Measurements from ENCODE around the gene SLC36A1.

SLC36A1 gene

GRCh38 chr5:151531581-151531980, 84.2 kb downstream of the SLC36A1 start:
- no peak overlapping the region for H3K27ac Mint-ChIP-seq
- DNase-seq = no peak
- no peaks in the 10 kb centered on the region for H3K9me3 Mint-ChIP-seq
- H3K4me3 Mint-ChIP-seq = no peak overlapping the region
- peak; percentile 38 for ATAC-seq
- peaks cover 8% of the 10 kb centered on the region for H3K27me3 Mint-ChIP-seq
- no peaks in the 10 kb centered on the region for H3K4me1 Mint-ChIP-seq

- H3K9me3 Mint-ChIP-seq = no peaks in the 10 kb centered on the region
- H3K4me3 Mint-ChIP-seq = no peak overlapping the region
- no peak overlapping the region for H3K27ac Mint-ChIP-seq
- no peaks in the 10 kb centered on the region for H3K4me1 Mint-ChIP-seq
- no peak for DNase-seq
- peaks cover 8% of the 10 kb centered on the region for H3K27me3 Mint-ChIP-seq
- no peak for ATAC-seq
These were observed 85.0 kb downstream of the SLC36A1 start for GRCh38 chr5:151532416-151532815.

GRCh38 chr5:151534350-151534749, 86.9 kb downstream of the SLC36A1 start:
- H3K4me1 Mint-ChIP-seq = no peaks in the 10 kb centered on the region
- no peak for DNase-seq
- H3K9me3 Mint-ChIP-seq = no peaks in the 10 kb centered on the region
- no peak overlapping the region for H3K4me3 Mint-ChIP-seq
- no peak overlapping the region for H3K27ac Mint-ChIP-seq
- no peak for ATAC-seq
- peaks cover 8% of the 10 kb centered on the region for H3K27me3 Mint-ChIP-seq

DNA sequence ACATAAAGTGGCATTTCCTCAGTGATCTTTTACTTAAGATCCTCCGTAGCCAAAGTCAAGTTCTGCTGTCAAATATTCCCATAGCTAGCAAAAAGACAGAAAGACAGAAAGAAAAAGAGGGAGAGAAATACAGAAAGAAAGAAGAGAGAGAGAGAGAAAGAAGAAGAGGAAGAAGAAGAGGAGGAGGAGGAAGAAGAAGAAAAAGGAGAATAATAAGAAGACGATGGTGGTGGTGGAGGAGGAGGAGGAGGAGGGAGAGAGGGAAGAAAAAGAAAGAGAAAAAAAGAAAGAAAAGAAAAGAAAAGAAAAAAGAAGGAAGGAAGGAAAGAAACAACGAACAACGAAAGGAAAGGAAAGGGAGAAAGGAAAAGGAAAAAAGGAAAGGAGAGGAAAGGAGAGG, 89.6 kb downstream of the SLC36A1 start:
- H3K9me3 Mint-ChIP-seq = no peaks in the 10 kb centered on the region
- H3K27ac Mint-ChIP-seq = no peak overlapping the region
- DNase-seq = no peak
- H3K27me3 Mint-ChIP-seq = no peaks in the 10 kb centered on the region
- H3K4me3 Mint-ChIP-seq = no peak overlapping the region
- ATAC-seq = no peak
- H3K4me1 Mint-ChIP-seq = no peaks in the 10 kb centered on the region

GRCh38 chr5:151541571-151541970, 94.2 kb downstream of the SLC36A1 start:
- no peak overlapping the region for H3K27ac Mint-ChIP-seq
- ATAC-seq (no peak), DNase-seq (no peak)
- H3K9me3 Mint-ChIP-seq = no peaks in the 10 kb centered on the region
- no peaks in the 10 kb centered on the region for H3K27me3 Mint-ChIP-seq
- H3K4me1 Mint-ChIP-seq = no peaks in the 10 kb centered on the region
- no peak overlapping the region for H3K4me3 Mint-ChIP-seq
